ENCODE data around the gene MYO7B. TPM values are rescaled to one million over a fixed set of nuclear protein-coding genes. Genes with fewer than 3 reads are reported as not detected.

MYO7B gene
- total and polyA plus RNA-seq, 9 of the 15 experiments (the other 6 are each of a cell fraction or from before 2014, with no cell fraction given), result 0.08 TPM; not detected in 8

- TF ChIP-seq CUX1 (CRISPR knock-in tag; IDR thresholded peaks at IDR 0.05), result no peak
- TF ChIP-seq FIP1L1 (IDR thresholded peaks at IDR 0.05; ENCODE audit: low read depth, low read length, poor library complexity, severe bottlenecking), result no peak
- no peak for TF ChIP-seq NFYB (IDR thresholded peaks at IDR 0.05; ENCODE audit: extremely low read depth, insufficient read length)
- no peak for TF ChIP-seq ZBTB43 (CRISPR knock-in tag; IDR thresholded peaks at IDR 0.05)
- no peak for TF ChIP-seq HMBOX1 (IDR thresholded peaks at IDR 0.05)
- no peak for TF ChIP-seq NFE2L1 (tag; IDR thresholded peaks at IDR 0.05; ENCODE audit: borderline replicate concordance, low read depth)
- TF ChIP-seq SMAD3 (CRISPR knock-in tag; conservative IDR thresholded peaks at IDR 0.05), result no peak
Measured at GRCh38 chr2:127586746-127587295, 51.3 kb downstream of the MYO7B start (continued).

Data from K562 (cell line).